CD4-positive, CD25-positive, alpha-beta regulatory T cell (primary cell): ENCODE measurements around the gene PRSS37. TPM values are rescaled to one million over a fixed set of nuclear protein-coding genes. Genes with fewer than 3 reads are reported as not detected.

Experiments used
- polyA plus RNA-seq, 4 donors: library from polyadenylated mRNA; unstranded; fragments of 300-500 nt; fragmentation: Illumina TruSeq; gene quantifications; one replicate each; pipeline ENCODE4 v1.2.3, GENCODE V29; 2021
- total RNA-seq: library from RNA; stranded (reverse); gene quantifications from one replicate; pipeline ENCODE4 v1.2.3, GENCODE V29; 2022

PRSS37 gene
- total and polyA plus RNA-seq, 5 donors from 2014 or later = not detected

Other genes starting within 250 kb of the PRSS37 start
- gene DENND11, start 139.3 kb downstream of the PRSS37 start, total RNA-seq = 47.7 TPM
- gene DENND11, start 139.3 kb downstream of the PRSS37 start, polyA plus RNA-seq = 10 to 100 TPM; 10.8 to 14.5 (median 11.1) TPM
- gene WEE2, start 133.1 kb downstream of the PRSS37 start, total RNA-seq = not detected
- gene WEE2, start 133.1 kb downstream of the PRSS37 start, polyA plus RNA-seq = not detected
- 77.4 TPM for gene SSBP1, start 103.1 kb downstream of the PRSS37 start, total RNA-seq
- 100 to 1,000 TPM; 286 to 331 (median 305) TPM for gene SSBP1, start 103.1 kb downstream of the PRSS37 start, polyA plus RNA-seq
- gene TAS2R3, start 77.4 kb downstream of the PRSS37 start, total RNA-seq = 0.59 TPM
- not detected for gene TAS2R3, start 77.4 kb downstream of the PRSS37 start, polyA plus RNA-seq
- gene TAS2R4, start 64.8 kb downstream of the PRSS37 start, total RNA-seq = 0.32 TPM
- not detected for gene TAS2R4, start 64.8 kb downstream of the PRSS37 start, polyA plus RNA-seq
- 0.57 TPM for gene TAS2R5, start 51.3 kb downstream of the PRSS37 start, total RNA-seq
- gene TAS2R5, start 51.3 kb downstream of the PRSS37 start, polyA plus RNA-seq = under 1 TPM in 3 of 4 donors, not detected in 1; 0.15 to 0.30 (median 0.22) TPM
- gene OR9A4, start 74.9 kb upstream of the PRSS37 start, total RNA-seq = not detected
- not detected for gene OR9A4, start 74.9 kb upstream of the PRSS37 start, polyA plus RNA-seq
- gene CLEC5A, start 105.5 kb upstream of the PRSS37 start, total RNA-seq = not detected
- gene CLEC5A, start 105.5 kb upstream of the PRSS37 start, polyA plus RNA-seq = not detected
- not detected for gene TAS2R38, start 132.3 kb upstream of the PRSS37 start, total RNA-seq
- gene TAS2R38, start 132.3 kb upstream of the PRSS37 start, polyA plus RNA-seq = not detected
- gene MGAM, start 154.4 kb upstream of the PRSS37 start, total RNA-seq = not detected
- gene MGAM, start 154.4 kb upstream of the PRSS37 start, polyA plus RNA-seq = not detected